ENCODE data around the gene FRMPD2.
"Not testable (repeated sequence)": the region's sequence is repeated elsewhere in the genome, so short reads cannot be mapped to it uniquely, and the experiment has no call there.

FRMPD2 gene

DNA sequence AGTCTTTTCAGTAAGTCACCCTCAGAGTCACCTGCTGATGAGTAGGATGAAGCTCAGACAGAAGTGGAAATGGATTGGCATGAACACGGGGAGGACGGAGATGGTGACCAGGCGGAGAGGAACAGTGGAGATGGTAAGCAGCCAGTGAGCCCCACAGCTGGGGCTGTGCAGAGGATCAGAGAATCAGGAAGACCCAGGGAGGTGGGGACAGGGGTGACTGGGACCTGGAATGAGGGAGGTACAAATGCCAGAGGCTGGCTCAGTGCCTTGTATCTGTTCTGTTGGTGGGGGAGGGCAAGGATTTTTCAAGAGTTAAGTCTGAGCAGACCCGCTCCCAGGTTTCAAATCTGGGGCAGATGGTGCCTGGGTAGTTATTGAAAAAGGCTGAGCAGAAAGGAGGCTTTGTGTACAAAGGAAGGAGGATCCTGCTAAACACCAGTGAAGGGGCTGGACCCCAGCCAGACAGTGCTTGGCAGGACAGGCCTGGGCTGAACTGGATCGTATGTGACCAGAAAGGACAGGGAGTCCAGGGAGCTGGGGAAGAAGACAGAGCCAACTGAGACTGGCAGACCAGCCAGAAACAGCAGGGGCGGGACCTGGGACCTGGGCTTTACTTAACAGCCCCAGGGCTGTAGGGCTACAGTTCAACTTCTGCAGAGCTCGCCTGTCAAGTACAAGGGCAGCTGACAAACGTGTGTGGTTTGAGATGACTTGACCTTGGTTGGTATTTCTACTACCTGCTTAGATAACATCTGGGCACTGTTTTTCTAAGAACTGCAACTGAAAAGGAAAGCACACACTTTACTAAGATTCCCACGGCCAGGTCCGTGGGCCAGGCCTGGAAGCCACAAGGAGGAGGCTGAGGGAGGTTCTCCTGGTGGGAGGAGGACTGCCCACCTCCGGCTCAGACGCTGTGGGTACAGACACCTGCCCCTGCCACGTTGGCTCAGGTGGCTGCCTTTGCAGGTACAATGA, 13.2 kb upstream of the FRMPD2 start:
- no peak for DNase-seq

DNA sequence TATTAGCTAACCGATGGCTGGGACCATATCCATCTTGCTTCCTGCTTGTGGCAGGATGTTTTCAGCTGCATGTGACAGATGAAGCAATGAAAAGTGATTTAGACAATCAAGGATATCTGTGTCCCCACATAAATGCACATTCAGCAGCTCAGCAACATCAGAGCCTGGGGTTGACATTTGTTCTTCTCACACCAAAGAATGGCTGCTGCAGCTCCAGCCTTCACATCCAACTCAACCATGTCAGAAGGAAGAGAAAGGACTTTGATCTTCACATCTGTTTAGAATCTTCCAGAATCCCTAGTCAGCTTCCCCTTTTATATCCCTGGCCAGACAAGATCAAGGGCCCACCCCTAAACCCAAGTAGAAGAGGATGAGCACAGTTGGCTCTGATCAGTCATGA, 11.9 kb upstream of the FRMPD2 start:
- no peak for DNase-seq

DNA sequence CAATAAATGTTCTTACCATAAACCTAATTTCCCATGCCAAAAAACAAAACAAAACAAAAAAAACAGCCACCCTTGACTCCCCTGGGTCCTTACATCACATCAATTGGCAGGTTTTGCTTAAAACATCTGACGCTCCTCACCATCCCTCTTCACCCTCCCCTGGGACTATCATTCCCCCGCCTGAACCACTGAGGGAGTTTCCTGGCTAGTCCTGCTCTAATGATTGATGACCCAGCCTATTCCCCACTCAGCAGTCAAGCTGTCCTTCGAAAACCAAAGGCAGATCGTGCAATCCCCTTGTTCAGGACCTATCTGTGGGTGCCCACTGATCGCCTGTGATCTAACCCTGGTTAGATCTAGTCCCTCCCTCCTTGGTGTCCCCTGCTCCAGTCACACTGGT, 11.2 kb upstream of the FRMPD2 start:
- no peak for DNase-seq

DNA sequence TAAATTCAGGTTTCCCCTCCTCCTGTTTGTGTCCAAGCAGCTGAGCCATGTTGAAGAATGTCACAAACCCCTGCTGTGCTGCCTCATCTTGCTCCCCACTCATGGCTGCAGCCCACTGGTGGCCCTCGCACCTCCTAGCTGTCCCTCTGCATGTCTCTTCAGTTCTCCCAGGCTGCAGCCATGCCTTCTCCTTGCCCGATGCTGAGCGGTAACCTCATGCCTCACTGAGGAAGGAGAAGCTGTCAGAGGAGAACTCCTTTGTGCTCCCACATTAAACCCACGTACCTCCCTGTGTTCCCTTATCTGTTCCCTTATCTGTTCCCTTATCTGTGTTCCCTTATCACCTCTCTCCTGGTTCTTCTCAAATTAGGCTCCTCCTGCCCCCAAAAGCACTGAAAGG, 10.3 kb upstream of the FRMPD2 start:
- no peak for DNase-seq

DNA sequence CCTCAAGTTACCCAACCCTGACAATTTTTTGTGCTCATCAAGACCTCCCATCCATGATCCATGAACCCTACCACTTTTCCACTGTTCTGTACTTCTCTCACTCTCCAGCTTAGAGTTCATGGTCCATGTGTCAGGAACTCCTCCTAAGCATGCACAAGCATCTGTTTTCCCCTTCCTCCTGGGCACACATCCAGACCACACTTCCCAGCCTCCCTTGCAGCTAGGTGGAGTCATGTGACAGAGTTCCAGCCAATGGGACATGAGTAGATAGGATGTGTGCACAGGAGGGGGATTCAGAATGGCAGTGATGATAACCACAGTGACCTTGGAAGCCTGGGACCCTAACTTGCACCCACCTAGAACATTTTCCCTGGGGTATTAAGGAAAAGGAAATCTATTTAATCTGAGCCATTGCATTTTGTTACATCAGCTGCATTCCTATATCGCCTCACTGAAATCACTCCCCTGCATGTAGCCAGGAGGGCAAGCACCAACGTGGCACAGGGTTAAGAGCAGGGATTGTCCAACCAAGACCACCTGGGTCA, 9.6 kb upstream of the FRMPD2 start:
- no peak for DNase-seq

DNA sequence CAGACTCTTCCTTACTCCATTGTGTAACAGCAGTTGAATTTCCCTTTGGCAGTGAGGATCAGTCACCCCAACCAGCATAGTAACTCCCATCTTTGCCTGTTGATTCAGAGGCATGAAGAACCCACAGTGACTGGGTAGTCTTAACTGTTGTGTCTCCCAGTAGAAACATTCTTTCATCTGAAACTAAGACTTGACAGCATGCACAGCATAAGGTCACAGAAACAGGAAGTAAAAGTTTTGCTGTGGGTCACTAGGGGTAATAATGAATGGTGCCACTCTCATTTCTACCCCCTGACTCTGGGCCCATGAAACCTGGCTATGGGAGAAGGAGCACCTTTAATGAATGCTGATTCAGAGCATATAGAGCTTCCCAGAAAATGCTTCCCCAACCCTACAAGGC, 8.3 kb upstream of the FRMPD2 start:
- no peak for DNase-seq

DNA sequence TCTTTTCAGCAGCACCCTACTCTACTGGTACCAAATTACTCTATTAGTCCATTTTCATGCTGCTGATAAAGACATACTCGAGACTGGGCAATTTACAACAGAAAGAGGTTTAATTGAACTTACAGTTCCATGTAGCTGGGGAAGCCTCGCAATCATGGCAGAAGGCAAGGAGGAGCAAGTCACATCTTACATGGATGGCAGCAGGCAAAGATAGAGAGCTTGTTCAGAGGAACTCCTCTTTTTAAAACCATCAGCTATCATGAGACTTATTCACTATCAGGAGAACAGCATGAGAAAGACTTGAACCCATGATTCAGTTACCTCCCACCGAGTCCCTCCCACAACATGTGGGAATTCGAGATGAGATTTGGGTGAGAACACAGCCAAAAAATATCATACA, 7.2 kb upstream of the FRMPD2 start:
- DNase-seq: not testable (repeated sequence)

DNA sequence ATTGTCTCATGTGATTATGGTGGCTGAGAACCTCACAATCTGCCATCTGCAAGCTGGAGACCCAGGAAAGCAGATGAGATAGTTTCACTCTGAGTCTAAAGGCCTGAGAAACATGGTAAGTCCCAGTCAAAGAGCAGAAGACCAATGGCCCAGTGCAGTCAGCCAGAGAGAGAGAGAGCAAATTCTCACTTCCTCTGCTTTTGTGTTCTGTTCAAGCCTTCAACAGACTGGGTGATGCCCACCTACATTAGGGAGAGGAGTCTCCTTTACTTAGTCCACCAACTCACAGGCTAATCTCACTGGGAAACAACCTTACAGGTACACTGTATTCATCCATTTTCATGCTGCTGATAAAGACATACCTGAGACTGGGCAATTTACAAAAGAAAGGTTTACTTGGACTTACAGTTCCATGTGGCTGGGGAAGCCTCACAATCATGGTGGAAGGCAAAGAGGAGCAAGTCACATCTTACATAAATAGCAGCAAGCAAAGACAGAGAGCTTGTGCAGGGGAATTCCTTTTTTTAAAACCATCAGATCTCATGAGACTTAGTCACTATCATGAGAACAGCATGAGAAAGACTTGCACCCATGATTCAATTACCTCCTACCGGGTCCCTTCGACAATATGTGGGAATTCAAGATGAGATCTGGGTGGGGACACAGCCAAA, 4.7 kb upstream of the FRMPD2 start:
- DNase-seq: no peak

DNA sequence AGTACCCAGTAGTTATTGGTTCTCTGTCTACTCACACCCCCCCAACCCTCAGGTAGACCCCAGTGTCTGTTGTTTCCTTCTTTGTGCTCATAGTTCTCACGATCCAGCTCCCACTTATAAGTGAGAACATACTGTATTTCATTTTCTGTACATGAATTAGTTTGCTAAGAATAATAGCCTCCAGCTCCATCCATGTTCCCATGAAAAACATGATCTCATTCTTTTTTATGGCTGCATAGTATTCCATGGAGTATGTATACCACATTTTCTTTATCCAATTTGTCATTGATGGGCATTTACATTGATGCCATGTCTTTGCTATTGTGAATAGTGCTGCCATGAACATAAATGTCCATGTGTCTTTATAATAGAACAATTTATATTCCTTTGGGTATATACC, 2.6 kb upstream of the FRMPD2 start:
- no peak for DNase-seq

DNA sequence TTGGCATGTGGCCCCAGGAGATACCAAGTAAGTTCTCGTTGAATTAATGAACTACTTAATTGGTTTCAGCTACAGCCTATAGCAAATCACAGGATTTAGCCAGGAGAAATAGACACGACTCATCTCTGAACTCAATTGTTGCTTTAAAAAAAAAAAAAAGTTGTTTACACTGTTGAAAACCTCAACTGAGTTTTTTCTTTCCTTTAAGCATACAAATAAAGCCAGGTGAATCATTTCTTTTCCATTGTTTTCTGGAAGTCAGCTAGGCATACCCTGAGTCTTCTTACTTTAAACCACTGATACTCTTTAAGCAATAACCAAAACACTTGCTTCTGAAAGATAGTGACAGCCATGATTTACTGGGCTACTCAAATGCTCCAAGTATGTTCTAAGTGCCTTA, 755 bp downstream of the FRMPD2 start:
- DNase-seq: no peak

DNA sequence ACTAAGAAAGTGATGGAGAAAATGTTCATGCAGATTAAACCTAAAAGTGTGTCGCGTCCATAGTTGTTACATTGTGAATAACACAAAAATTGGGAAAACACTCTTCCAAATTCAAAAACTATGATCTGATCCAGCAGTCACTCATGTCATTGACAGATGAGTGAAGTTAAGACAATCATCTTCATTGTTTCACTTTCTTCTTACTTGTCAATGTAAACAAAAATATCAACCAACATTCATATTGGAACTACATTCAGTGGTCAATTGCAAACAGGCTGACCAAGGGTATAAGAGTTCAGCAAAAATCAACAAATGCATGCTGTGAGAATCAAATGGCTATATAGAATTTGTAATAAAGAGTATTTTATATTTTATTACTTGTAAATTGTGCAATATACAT, 1.8 kb downstream of the FRMPD2 start:
- DNase-seq: no peak

DNA sequence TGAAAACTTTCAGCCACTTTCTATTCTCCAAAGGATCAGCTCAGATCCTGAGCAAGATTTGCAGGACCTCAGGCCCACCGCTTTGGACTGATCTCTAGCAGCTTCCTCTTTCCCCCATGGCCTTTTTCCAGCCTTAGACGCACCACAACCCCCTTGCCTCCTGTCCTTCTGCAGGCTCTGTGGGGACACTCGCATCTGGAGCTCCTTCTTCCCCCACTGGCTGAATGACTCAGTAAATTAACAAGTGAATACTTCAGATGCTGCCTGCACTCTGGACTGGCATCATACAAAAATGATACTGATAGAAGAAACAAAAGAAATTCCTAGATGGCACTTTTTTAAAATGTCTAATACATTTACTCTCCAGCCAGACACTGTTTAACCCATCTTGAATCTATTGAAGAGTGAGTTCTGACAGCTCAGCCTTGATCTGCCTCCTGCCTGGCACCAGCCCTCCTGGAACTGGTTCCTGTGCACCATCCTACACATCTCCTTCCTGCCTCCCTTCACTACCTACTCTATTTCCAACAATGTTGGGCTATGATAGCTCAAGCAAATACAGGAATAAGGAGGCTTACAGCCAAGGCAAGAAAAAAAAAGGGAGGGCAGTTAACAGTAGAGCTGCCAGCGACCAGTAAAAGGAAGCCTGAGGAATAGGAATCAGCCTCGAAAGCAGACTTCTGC, 3.3 kb downstream of the FRMPD2 start:
- DNase-seq: no peak

DNA sequence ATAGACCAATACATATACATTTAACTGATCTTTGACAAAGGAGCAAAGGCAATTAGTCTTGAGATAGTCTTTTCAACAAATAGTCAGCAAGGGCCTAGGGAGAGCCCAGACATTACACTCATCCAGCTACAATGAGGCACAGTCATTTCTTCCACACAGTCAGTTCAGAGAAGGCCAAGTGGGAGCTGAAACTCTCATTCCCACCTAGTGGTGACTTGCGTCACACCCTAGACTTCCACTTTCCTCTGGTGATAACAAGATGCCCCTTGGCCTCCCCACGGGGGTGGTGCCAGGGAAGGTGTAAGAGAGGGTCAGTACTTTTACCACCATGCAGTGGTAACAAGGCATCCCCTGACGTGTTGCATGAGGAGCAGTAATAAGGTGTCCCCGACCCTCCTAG, 8.0 kb downstream of the FRMPD2 start:
- DNase-seq: no peak

DNA sequence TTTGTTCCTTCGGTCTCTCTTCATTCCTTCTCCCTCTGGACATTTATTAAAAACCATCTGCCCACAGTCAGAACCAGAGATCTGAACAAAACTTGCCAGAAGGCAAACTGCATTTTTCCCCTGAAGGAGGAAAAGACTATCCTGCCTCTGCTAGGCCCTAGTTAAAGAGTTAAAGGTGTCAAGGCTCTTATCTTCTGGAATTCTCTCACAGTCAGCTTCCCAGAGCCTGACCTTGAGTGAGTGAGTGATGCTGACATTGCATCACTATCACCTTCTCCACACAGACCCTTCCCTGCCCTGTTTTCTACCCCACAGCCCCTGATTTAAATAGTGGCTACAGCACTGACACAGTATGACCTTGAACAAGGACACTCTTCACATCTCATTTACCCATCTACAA, 16.4 kb downstream of the FRMPD2 start:
- no peak for DNase-seq

DNA sequence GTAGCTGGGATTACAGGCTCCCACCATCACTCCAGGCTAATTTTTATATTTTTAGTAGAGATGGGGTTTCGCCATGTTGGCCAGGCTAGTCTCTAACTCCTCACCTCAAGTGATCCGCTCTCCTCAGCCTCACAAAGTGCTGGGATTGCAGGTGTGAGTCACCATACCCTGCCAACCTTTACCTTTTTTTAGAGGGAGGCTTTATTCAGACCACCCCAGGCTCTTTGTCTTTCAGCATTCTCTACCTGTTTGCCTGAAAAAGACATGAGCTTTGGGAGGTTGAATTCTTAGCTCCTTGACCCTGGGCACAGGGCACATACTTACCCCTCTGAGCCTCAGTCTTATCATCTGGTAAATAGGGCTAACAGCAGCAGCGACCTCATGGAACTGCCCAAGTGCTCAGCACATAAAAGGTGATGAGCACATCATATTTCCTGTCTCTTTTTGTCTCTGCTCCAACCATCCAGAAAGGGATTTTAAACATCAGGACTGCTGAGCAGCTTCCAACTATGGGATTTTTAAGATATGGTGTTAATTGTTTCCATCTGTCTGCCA, 17.0 kb downstream of the FRMPD2 start:
- no peak for DNase-seq

DNA sequence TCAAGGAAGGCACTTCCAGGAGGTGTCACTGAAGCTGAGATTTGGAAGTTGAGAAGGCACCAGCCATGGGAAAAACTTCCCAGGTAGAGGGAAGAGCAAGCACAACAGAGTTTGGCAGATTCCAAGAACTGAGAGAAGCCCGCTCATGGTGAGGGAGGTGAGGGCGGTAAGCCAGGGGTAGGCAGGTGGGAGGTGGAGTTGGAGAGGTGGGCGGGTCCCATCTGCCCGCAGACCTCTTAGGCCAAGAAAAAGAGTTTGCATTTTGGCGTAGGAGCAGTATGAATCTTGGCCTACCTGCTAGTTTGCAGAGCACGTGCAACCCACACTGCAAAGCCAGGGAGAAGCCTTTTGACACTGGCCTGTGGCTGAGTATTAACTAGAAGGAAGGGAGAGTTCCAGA, 18.8 kb downstream of the FRMPD2 start:
- no peak for DNase-seq

DNA sequence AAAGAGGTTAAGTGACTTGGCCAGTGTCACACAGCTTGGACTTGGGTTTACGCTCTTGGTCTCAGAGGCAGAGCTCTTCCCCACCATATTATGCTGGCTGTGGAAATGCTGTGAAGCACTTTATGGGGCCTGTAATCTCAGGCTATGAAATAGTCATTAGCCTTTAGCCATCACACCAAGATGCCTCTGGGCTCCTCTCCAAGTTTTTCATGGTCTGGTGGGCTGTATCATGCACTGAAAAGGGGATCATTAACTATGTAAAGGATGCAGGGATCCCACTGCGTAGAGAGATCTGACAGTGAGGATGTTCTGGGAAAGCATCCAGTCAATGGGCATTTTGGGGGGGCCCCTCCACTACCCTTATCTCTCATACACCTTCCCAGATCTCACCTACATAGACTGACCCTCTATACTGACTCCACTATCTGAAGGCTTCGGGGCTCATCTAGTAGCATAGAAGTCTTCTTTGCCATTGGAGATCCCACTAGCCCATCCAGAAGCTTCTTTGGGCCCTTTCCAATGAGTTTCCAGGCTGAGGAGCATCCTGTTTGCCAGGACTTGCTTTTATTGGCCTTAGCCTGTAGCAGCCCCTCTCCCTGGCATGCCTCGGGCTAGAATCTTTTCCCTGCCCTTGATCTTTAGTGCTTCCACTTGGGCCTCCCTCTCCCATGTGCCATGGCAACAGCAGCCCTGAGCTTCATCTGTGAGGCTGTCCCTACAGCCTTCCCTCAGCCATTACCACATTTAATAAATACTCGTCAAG, 19.6 kb downstream of the FRMPD2 start:
- DNase-seq: no peak

DNA sequence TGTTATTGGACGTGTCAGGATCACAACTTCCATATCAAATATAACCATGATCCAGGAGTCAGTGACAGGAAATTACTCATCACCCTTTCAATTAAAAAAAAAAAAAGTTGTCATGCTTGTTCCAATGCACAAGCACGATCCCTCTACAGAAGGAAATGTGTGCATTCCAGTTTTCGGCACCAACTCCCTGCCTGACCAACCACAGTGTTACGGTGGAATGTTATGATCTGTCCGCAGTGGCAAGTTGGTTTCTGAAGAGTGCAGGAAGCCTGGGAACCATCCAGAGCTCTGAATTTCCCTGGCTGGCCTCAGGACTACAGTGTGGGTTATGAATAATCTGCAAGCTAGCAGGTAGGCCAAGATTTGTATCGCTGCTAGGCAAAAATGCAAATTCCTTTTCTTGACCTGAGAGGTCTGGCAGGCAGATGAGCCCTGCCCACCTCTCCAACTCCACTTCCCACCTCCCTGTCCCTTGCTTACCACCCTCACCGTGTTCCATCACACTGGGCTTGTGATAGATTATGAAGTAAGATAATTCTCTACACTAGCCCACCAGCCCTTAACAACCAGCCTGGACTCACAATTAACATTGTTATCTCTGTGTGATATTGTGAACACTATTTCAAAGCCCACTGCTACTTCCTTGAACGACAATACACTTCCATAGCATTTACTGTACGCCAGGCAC, 20.4 kb downstream of the FRMPD2 start:
- DNase-seq: no peak

DNA sequence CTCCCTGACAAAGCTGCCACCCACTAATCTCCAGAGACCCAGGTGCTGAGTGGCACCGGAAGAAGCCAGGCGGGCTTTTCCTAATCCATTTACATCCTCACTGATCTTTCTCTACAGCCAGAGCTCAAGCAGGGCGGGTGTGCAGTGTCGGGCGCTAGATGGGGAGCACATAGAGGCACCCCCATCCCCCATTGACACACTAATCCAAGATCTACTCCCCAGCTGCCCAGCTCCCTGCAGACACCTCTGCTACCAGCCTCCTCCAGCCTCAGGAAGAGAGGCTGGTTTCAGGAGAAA, 22.2 kb downstream of the FRMPD2 start:
- DNase-seq: no peak

DNA sequence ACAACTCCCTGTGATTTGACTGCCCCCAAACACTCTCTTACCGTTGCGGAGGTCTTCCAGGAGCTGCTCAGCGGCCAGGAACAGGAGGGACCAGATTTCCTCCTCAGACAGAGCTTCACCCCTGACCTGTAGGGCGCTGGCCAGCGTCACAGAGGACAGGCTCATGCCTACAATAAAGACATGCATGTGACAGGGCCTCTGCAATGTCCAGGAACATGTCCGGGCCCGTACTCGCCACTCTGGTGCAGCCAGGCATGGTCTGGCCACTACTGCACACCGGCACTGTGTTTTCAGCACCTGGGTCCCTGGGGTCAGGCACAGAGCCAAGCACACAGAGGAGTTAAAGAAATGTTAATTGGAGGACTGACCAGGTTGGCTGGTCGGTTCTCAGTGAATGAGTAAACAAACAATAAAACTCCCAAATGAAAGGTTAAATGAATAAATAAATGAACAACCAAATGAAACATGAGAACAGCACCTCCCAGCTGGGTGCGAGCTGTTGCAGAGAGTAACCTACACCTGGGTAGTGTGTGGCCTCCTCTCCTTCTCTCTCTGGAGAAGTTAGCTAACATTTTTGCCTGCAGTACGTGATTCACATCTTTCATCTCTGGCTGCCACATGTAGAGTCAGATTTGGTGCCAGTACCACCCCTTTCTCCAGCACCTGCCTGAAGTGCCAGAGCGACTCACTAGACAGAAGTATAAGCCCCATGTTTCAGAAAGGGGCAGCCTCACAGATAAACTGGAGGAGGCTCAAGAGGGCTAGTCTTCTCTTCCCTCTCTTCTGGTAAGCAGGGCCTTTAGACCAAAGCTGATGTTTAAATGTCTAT, 22.8 kb downstream of the FRMPD2 start:
- DNase-seq: no peak

DNA sequence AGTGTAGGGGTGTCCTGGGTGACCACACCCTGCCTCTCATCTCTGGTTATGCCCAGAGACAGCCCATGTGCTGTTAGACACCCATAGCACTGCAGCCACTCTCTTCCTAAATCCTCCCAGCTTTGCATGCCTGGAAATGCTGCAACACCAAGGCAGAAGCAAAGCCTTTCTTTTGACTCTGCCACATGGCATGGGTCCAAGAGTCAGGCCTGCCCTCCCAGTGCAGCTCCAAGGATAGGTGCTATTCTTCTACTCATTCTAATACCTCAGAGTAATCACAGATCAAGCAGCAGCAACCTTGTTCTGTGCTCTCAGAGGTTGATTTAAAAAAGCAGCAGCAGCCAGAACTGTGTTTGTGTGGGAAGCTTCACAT, 23.4 kb downstream of the FRMPD2 start:
- DNase-seq: no peak

Measured in stimulated activated CD4-positive, alpha-beta T cell treated with anti-CD3 and anti-CD28 coated beads, Interleukin-12 subunit alpha, Interleukin-12 subunit beta, amount 100 ng/mL, for 4 hours (primary cell).